IPS-18a (cell line): Measurements from ENCODE around the gene FAM24B.
"Not testable (repeated sequence)": the region's sequence is repeated elsewhere in the genome, so short reads cannot be mapped to it uniquely, and the experiment has no call there.

Experiments
- H3K27ac ChIP-seq: one replicate; pipeline ENCODE4 v1.5.1; 2013; ENCODE audit warnings: low read length
- H3K27me3 ChIP-seq: one replicate; pipeline ENCODE4 v1.6.1; 2013; ENCODE audit warnings: mild to moderate bottlenecking, low read length; ENCODE audit not compliant: control insufficient read depth, insufficient read depth
- H3K36me3 ChIP-seq: one replicate; pipeline ENCODE4 v1.6.1; 2013; ENCODE audit warnings: low read depth, low read length; ENCODE audit not compliant: control insufficient read depth
- H3K4me1 ChIP-seq: one replicate; pipeline ENCODE4 v1.6.1; 2013; ENCODE audit warnings: low read depth, low read length; ENCODE audit not compliant: control insufficient read depth
- H3K4me3 ChIP-seq: one replicate; pipeline ENCODE4 v1.5.1; 2013; ENCODE audit warnings: low read length
- H3K9ac ChIP-seq: one replicate; pipeline ENCODE4 v1.6.1; 2013; ENCODE audit warnings: mild to moderate bottlenecking, low read length, moderate library complexity
- H3K9me3 ChIP-seq: one replicate; pipeline ENCODE4 v1.6.1; 2013; ENCODE audit warnings: low read depth, low read length; ENCODE audit not compliant: control insufficient read depth

Gene FAM24B

DNA sequence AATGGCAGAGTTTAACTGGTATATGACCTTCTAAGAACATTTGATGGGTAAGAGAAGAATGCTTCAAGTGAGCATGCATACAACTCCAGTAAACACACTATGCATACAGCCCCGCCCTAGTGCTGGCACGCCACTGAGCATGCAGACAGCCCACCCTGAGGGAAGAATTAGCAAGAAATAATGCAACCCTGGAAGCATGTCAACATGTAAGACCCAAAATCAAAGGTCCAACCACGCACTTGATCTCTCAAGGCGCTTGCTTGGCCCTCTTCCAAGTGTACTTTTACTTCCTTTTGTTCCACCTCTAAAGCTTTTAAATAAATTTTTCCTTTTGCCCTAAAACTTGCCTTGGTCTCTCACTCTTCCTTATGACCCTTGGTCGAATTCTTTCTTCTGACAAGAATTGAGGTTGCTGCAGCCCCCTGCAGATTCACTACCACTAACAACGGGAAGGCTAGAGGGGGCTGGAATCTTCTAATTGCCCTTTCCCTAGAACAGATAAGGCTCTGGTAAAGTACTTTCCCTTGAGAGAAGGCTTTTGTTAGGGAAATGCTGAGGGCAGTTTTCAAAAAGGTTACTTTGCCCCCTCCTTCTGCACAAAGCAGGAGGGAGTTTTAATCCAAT lies 3.4 kb downstream of the FAM24B start:
- no peaks in the 10 kb centered on the region for H3K9me3 ChIP-seq
- H3K27me3 ChIP-seq = no peaks in the 10 kb centered on the region
- peak overlapping the region; percentile 92 for H3K27ac ChIP-seq
- peaks cover 51% of the 10 kb centered on the region for H3K4me1 ChIP-seq
- no peaks in the 10 kb centered on the region for H3K36me3 ChIP-seq
- H3K4me3 ChIP-seq = peak overlapping the region; percentile 73
- peak overlapping the region; percentile 55 for H3K9ac ChIP-seq

- not testable (repeated sequence) for H3K36me3 ChIP-seq, H3K9me3 ChIP-seq, H3K27me3 ChIP-seq, H3K27ac ChIP-seq, H3K9ac ChIP-seq, H3K4me3 ChIP-seq
- peaks cover 35% of the 10 kb centered on the region for H3K4me1 ChIP-seq
Measured at GRCh38 chr10:122871947-122872346, 7.4 kb downstream of the FAM24B start.

DNA sequence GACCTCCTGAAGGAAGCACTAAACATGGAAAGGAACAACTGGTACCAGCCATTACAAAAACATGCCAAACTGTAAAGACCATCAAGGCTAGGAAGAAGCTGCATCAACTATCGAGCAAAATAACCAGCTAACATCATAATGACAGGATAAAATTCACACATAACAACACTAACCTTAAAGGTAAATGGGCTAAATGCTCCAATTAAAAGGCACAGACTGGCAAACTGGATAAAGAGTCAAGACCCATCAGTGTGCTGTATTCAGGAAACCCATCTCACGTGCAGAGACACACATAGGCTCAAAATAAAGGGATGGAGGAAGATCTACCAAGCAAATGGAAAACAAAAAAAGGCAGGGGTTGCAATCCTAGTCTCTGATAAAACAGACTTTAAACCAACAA lies 10.6 kb downstream of the FAM24B start:
- not testable (repeated sequence) for H3K27ac ChIP-seq, H3K9ac ChIP-seq, H3K36me3 ChIP-seq, H3K9me3 ChIP-seq, H3K4me1 ChIP-seq, H3K27me3 ChIP-seq, H3K4me3 ChIP-seq

- H3K36me3 ChIP-seq, H3K9ac ChIP-seq, H3K4me3 ChIP-seq, H3K27me3 ChIP-seq, H3K9me3 ChIP-seq, H3K27ac ChIP-seq, H3K4me1 ChIP-seq: not testable (repeated sequence)
Measured at GRCh38 chr10:122866757-122867482, 12.5 kb downstream of the FAM24B start.

- Histone ChIP-seq H3K27ac (no peak overlapping the region), H3K27me3 (no peaks in the 10 kb centered on the region), H3K36me3 (no peaks in the 10 kb centered on the region), H3K9ac (no peak overlapping the region), H3K4me1 (no peaks in the 10 kb centered on the region), H3K4me3 (no peak overlapping the region), H3K9me3 (peaks cover 7% of the 10 kb centered on the region)
Measured at GRCh38 chr10:122864901-122865300, 14.5 kb downstream of the FAM24B start.

DNA sequence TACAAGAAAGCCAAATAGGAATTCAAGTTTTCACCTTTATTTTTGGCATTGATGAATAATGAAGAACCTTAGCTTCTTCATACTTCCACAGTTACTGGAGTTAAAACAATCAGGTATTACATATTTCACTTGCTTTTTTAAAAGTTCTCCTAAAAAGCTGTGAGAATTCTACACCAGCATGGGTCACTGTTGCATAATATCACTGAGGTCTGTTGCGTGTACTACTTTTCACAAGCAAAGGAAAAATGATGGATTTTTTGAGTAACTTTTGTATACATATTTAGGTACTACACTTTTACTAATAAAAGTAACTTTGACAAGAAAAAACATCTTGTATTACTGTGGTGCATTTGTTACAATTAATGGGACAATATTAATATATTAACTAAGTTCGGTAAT lies 15.2 kb downstream of the FAM24B start:
- H3K9ac ChIP-seq = no peak overlapping the region
- peaks cover 7% of the 10 kb centered on the region for H3K9me3 ChIP-seq
- H3K27ac ChIP-seq = no peak overlapping the region
- no peaks in the 10 kb centered on the region for H3K36me3 ChIP-seq
- no peaks in the 10 kb centered on the region for H3K27me3 ChIP-seq
- H3K4me3 ChIP-seq = no peak overlapping the region
- no peaks in the 10 kb centered on the region for H3K4me1 ChIP-seq

DNA sequence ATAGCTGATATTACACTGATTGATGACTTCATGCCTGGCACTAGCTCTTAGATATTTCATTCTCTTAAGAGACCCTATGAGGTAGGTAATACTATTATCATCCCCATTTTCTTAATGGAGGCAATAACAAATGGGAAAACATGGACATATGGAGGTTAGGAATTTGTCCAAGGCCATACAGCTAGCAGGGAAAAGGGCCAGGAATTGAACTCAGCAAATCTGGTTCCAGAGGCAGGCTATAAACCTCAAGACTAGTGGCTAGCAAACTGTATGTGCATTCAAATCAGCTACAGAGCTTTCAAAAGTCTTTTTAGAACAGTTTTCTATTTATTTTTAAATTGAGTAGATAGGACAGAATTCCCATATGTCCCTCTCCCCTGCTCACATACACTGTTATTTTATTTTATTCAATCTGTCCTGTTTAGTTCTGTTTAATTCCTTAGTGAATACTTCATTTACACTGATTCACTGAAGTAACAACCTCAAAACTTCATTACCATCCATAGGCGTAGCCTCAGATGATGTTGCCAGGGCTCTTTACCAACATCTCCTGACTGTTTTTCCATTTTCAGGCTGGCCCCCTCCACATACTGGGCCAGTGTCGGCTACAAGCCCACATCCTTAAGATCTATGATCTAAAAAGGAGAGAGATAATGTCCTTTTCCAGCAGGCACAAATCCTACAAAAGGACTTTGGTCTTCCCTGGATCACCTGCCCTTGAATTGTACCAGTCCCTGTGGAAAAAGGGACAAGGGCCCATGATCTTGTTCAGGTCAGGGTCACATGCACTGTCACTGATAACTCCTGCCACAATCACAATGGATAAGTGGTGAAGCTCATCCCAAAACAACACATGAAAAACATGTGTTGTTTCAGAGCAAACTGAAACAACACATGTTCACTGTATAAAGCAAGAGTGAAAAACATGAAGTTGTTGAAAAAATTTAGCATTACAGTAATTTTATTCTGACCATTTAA lies 15.9 kb downstream of the FAM24B start:
- H3K4me3 ChIP-seq = no peak overlapping the region
- peaks cover 7% of the 10 kb centered on the region for H3K9me3 ChIP-seq
- no peak overlapping the region for H3K9ac ChIP-seq
- no peaks in the 10 kb centered on the region for H3K4me1 ChIP-seq
- no peaks in the 10 kb centered on the region for H3K27me3 ChIP-seq
- no peaks in the 10 kb centered on the region for H3K36me3 ChIP-seq
- H3K27ac ChIP-seq = no peak overlapping the region

DNA sequence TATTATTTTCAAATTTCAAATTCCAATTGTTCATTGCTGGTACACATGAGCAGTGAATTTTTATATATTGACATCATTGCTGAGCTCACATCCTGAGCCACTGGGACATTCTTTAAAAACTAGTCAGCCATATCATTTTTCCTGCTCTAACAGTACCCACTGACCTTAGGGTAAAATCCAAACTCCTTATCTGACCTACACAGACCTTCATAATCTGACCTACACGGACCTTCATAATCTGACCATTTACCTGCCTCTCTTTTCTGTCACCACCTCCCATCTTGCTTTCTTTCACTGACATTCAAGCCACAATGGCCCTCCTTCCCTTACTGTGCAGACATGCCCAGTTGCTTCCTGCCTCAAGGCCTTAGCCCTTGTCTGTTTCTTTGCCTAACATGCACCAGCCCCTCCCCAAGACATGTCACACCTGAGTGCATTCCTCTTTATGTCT lies 17.6 kb downstream of the FAM24B start:
- H3K9ac ChIP-seq = no peak overlapping the region
- no peak overlapping the region for H3K27ac ChIP-seq
- H3K27me3 ChIP-seq = no peaks in the 10 kb centered on the region
- no peak overlapping the region for H3K4me3 ChIP-seq
- no peaks in the 10 kb centered on the region for H3K36me3 ChIP-seq
- H3K9me3 ChIP-seq = peaks cover 3% of the 10 kb centered on the region
- peaks cover 5% of the 10 kb centered on the region for H3K4me1 ChIP-seq

GRCh38 chr10:122859527-122859926 lies 19.9 kb downstream of the FAM24B start:
- Histone ChIP-seq H3K27me3 (no peaks in the 10 kb centered on the region), H3K9ac (no peak overlapping the region), H3K36me3 (no peaks in the 10 kb centered on the region), H3K4me1 (peaks cover 8% of the 10 kb centered on the region), H3K4me3 (no peak overlapping the region), H3K27ac (no peak overlapping the region), H3K9me3 (no peaks in the 10 kb centered on the region)

DNA sequence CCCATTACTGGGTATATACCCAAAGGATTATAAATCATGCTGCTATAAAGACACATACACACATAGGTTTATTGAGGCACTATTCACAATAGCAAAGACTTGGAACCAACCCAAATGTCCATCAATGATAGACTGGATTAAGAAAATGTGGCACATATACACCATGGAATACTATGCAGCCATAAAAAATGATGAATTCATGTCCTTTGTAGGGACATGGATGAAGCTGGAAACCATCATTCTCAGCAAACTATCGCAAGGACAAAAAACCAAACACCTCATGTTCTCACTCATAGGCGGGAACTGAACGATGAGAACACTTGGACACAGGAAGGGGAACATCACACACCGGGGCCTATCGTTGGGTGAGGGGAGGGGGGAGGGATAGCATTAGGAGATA lies 21.3 kb downstream of the FAM24B start:
- not testable (repeated sequence) for H3K9me3 ChIP-seq, H3K27me3 ChIP-seq, H3K36me3 ChIP-seq, H3K4me3 ChIP-seq, H3K27ac ChIP-seq, H3K4me1 ChIP-seq, H3K9ac ChIP-seq

DNA sequence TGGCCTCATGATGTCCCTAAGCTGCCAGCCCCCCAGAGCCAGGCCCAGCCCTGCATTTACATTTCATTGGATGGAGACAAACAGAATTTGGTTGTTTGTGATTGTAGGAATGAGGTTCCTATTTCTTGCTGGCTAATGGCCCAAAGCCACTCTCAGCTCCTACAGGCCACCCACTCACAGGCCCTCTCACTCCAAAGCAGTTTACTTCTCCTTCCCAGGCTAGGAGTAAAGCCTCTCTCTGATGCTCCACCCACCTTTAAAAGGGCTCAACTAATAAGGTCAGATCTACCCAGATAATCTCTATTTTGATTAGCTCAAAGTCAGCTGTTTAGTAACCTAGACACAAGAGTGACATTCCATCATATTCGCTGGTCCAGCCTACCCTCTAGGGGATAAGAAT lies 22.5 kb downstream of the FAM24B start:
- Histone ChIP-seq H3K9ac (no peak overlapping the region), H3K36me3 (peaks cover 9% of the 10 kb centered on the region), H3K4me1 (peaks cover 8% of the 10 kb centered on the region), H3K9me3 (no peaks in the 10 kb centered on the region), H3K27me3 (no peaks in the 10 kb centered on the region), H3K27ac (no peak overlapping the region), H3K4me3 (no peak overlapping the region)
